Measurements from ENCODE around the gene POLR1E.
A peak's percentile ranks its signal among the peaks of the same experiment; 100 is the strongest.
"Not testable (repeated sequence)": the region's sequence is repeated elsewhere in the genome, so short reads cannot be mapped to it uniquely, and the experiment has no call there.

Gene POLR1E

DNA sequence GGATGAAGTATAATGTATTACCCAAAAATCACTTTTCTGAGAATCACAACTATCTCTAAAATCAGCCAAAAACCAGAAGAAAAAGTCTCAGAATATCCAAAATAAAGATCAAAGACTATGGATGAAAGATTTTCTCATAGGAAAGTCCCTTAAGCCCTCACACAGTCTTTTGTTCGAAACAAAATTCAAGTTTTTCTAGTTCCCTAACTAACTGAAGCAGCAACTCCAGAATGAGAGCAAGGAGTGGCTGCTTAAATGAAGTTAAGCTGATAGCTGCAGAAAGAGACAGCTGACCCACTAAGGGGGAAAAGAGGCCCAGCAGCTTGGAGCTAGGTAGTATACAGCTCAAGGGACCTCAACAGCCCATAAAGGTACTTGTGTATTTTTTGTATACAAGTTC is 28.9 kb upstream of the POLR1E start:
- no peak for DNase-seq (ENCODE audit: low read depth)
- no peak overlapping the region for H3K4me3 ChIP-seq (ENCODE audit: low read depth, low read length)
- TF ChIP-seq CTCF (IDR thresholded peaks at IDR 0.05; ENCODE audit: low read depth, low read length, missing control alignments), result no peak
- in situ Hi-C loops (cut with HindIII; ENCODE audit: low sequenced_read_pairs), result no loop called here

DNA sequence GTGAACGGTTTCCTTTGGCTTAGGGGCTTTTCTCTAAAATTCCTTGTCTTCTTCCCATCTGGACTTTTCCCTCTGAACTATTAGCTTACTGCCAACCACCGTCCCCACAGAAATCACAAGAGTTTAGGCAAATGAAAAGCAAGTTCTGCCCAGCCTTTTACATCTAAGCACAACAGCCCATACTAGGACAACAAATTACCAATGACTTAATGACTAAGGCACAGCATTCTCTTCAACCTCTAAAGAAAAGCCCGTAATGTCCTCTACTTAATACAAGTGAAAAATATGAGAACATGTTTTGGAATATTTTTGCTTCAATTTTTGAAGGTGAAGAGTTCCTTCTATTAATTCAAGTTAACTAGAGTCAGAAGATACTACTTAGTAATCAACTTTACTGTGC is 21.7 kb upstream of the POLR1E start:
- DNase-seq (ENCODE audit: low read depth), result no peak
- in situ Hi-C loops (cut with HindIII; ENCODE audit: low sequenced_read_pairs), result no loop called here
- TF ChIP-seq CTCF (IDR thresholded peaks at IDR 0.05; ENCODE audit: low read depth, low read length, missing control alignments), result no peak
- peak overlapping the region; percentile 93 for H3K4me3 ChIP-seq (ENCODE audit: low read depth, low read length)

DNA sequence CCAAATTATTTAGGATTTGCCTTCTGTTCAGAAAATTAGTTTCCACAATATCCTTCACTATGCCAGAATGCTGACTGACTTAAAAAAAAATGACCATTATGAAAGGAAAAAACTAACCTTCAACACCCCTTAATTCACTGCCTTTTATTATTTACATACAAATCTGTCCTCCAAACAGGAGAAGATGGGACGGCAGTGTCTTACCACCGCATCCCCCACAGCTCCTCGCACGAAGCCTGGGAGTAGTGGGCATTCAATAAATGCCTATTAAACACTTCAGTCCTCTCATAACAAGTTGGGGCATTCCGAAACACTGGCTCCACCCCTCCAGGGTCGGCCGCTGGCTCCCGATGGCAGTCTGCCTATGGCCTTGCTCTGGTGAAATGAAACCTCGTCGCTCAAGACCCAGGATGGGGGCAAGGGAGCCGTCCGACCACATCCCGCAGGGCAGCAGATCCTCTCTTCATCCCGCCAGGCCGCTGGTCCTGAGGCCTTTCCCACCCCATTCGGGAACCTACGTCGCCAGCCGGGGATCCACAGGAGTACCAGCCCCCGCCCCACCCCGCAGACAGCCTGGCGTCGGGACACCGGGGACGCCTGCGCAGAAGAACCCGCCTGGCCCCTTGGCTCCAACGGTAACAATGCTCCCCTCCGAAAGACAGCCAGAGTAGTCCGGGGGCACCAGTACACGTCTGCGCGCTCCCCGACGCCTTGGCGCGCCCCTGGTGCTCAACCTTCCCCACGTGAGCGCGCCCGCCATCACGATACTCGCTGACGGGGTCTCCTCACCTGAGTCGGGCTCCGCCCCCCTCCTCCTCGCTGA is 21.1 kb upstream of the POLR1E start:
- H3K4me3 ChIP-seq (ENCODE audit: low read depth, low read length), result peak overlapping the region; percentile 93
- TF ChIP-seq CTCF (IDR thresholded peaks at IDR 0.05; ENCODE audit: low read depth, low read length, missing control alignments), result no peak
- DNase-seq (ENCODE audit: low read depth), result no peak
- in situ Hi-C loops (cut with HindIII; ENCODE audit: low sequenced_read_pairs), result no loop called here

DNA sequence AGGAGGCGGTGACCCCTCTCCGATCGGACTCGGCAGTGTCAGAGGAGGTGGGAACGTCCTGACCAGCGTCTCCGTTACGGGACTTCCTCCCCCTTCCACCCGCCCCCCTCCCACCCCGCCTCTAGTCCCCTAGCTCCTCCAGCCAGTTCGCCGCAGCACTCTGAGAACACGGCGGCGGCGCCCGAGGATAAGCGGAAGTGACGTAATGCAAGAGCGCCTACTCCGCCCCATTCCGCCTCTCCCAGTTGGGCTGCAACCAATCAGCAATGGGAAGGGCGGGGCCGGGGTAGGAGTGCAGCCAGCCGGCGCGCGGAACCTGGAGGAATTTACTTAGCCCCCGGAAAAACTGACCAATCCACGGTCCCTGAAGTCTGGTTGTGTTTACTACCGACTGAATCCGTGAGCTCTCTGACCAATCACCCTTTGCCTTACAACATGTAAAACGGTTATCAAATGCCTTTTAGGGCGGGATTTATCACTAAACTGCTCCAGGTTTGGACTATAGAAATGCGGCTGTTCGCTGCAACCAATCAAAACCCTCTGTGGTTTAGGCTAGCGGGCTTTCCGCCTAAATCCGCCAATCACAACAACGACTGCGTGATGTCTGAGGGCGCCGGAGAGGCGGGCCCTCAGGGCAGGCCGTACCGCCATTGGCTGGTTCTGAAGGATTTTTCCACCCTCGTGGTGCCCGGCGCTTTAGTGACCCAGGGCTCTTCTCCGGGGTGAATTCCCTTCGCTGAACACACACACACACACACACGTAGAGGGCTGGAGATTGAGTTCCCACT is 20.3 kb upstream of the POLR1E start, which contains the start of gene ZBTB5:
ZBTB5 (minus strand) TSS at position 202 of the 788 bp plus-strand sequence. CDS start 22,899 bp downstream, outside the sequence.
- in situ Hi-C loops (cut with HindIII; ENCODE audit: low sequenced_read_pairs), result no loop called here
- H3K4me3 ChIP-seq (ENCODE audit: low read depth, low read length), result peak within 1 kb of the TSS; percentile 93
- DNase-seq (ENCODE audit: low read depth), result peak; percentile 100
- no peak for TF ChIP-seq CTCF (IDR thresholded peaks at IDR 0.05; ENCODE audit: low read depth, low read length, missing control alignments)

- peak overlapping the region; percentile 93 for H3K4me3 ChIP-seq (ENCODE audit: low read depth, low read length)
- peak; percentile 83 for DNase-seq (ENCODE audit: low read depth)
- in situ Hi-C loops (cut with HindIII; ENCODE audit: low sequenced_read_pairs), result no loop called here
- no peak for TF ChIP-seq CTCF (IDR thresholded peaks at IDR 0.05; ENCODE audit: low read depth, low read length, missing control alignments)
These were observed 19.6 kb upstream of the POLR1E start for GRCh38 chr9:37466037-37466709.

DNA sequence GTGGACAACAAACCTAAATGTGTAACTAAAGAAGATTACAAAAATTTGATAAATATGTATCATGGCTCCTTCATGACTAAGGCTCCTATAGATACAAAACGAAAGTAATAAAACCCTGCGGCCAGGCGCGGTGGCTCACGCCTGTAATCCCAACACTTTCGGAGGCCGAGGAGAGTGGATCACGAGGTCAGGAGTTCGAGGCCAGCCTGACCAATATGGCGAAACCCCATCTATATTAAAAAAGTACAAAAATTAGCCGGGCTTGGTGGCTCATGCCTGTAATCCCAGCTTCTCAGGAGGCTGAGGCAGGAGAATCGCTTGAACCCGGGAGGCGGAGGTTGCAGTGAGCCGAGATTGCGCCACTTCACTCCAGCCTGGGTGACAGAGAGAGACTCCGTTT is 18.2 kb upstream of the POLR1E start:
- DNase-seq (ENCODE audit: low read depth); in situ Hi-C loops (cut with HindIII; ENCODE audit: low sequenced_read_pairs); H3K4me3 ChIP-seq (ENCODE audit: low read depth, low read length): not testable (repeated sequence)
